ENCODE measurements around the gene APBA1.

The APBA1 gene

GRCh38 chr9:69658987-69659675 lies 13.0 kb downstream of the APBA1 start:
- DNase-seq (ENCODE audit: low read depth in 2 of 2, low spot score in 1 of 2) = no peak

GRCh38 chr9:69657269-69657668 lies 14.9 kb downstream of the APBA1 start:
- DNase-seq (ENCODE audit: low read depth in 2 of 2, low spot score in 1 of 2) = no peak

DNA sequence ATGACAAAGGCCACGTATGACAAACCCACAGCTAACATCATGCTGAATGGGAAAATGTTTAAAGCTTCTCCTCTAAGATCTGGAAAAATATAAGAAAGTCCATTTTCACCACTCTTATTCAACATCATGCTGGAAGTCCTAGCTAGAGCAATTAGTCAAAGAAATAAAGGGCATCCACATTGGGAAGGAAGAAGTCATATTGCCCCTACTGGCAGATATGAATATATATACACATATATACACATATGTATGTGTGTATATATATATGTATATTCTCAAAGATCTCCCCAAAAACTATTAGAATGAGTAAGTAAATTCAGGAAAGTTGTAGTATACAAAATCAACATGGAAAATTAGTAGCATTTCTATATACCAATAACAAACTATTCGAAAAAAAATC lies 17.1 kb downstream of the APBA1 start:
- no peak for DNase-seq (ENCODE audit: low read depth in 2 of 2, low spot score in 1 of 2)

GRCh38 chr9:69653261-69653660 lies 18.9 kb downstream of the APBA1 start:
- DNase-seq (ENCODE audit: low read depth in 2 of 2, low spot score in 1 of 2) = no peak

DNA sequence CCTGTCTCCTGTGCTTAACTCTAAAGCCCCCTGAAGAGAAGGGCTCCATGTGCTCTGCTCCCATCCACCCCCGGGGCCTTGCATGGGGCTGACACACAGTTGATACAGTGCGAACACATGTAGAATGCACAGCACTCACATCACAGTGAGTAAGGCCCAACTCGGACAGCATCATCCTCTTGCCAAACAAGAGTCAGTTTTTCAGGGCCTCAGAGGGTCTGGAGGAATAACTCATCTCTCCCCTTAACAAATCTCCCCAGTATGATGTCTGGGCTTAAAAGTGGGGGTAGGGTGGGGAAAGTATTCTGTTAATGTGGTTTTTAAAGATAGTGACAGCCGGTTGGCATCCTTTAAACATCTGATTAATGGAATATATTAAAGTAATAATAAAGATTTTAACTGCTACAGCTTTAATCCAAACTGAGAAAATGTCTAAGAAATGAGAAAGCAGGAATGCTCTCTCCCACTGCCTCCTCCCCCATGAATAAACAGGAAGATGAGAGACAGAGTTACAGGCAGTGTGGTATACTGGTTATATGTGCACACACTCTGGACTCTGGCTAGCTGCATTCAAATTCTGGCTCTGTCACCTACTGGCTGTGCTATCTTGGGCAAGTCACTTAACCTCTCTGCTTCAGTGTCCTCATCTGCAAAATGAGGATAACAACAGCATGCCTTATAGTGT lies 22.5 kb downstream of the APBA1 start:
- no peak for DNase-seq (ENCODE audit: low read depth in 2 of 2, low spot score in 1 of 2)

- no peak for DNase-seq (ENCODE audit: low read depth in 2 of 2, low spot score in 1 of 2)
Measured at GRCh38 chr9:69647804-69648203, 24.4 kb downstream of the APBA1 start.

GRCh38 chr9:69646810-69647209 lies 25.4 kb downstream of the APBA1 start:
- no peak for DNase-seq (ENCODE audit: low read depth in 2 of 2, low spot score in 1 of 2)

DNA sequence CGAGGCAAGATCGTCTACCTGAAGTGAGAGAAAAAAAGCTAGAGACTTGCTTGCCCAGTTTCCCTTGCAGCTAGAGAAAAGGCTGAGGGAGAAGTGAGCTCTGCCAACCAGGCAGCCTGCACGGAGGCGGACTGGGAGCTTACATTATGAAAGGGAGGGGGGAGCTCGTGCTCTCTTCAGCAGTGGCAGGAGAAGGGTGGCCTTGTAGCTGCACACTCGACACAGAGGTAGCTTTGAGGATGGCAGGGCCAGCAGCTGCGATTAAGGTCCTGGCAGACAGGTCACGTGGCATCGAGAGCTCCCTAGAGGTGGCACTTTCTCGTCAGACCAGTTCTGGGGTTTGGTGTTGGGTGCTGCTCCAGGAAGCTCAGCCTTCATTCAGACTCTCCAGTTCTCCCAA lies 26.7 kb downstream of the APBA1 start:
- DNase-seq (ENCODE audit: low read depth in 2 of 2, low spot score in 1 of 2) = no peak

GRCh38 chr9:69643098-69643497 lies 29.1 kb downstream of the APBA1 start:
- no peak for DNase-seq (ENCODE audit: low read depth in 2 of 2, low spot score in 1 of 2)

DNA sequence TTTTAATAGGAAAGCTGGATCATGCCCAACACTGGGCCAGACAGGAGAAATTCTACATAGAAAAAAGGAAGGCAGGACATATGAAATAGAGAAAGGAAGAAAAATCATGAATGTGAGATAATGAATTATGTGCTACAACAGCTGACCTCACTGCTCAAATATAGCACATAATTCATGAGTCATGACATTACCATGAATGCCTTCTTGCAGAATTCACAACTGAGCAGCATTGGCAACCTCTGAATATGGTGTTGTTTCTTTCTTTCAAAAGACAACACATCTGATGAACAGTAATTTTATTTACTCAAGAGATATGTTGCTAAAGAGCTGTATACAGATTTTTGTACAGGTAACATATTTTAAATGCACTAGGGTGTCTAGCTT lies 34.4 kb downstream of the APBA1 start:
- no peak for DNase-seq (ENCODE audit: low read depth in 2 of 2, low spot score in 1 of 2)

DNA sequence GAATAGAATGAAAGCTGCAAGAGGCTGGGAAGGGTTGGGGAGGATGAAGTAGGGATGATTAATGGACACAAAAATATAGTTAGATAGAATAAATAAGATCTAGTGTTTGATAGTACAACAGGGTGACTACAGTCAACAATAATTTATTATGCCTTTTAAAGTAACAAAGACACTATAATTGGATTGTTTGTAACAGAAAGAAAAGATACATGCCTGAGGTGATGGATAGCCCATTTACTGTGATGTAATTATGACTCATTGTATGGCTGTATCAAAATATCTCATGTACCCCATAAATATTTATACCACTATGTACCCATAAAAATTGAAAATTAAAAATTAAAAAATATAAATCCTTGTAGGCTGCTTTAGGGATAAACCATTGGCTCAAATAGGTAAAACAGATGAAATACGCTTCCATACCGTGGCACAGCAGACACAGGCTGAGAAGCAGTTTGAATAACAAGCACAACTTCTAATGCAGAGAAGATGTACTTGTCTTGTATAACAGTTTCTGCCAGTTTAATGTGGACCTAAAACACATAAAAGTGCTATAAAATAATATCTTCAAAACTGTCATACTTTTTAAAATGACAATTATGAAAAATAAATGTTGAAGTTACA lies 34.9 kb downstream of the APBA1 start:
- no peak for DNase-seq (ENCODE audit: low read depth in 2 of 2, low spot score in 1 of 2)

GRCh38 chr9:69633716-69634115 lies 38.5 kb downstream of the APBA1 start:
- DNase-seq (ENCODE audit: low read depth in 2 of 2, low spot score in 1 of 2) = no peak

- DNase-seq (ENCODE audit: low read depth in 2 of 2, low spot score in 1 of 2) = no peak
Measured at GRCh38 chr9:69632768-69633167, 39.4 kb downstream of the APBA1 start.

DNA sequence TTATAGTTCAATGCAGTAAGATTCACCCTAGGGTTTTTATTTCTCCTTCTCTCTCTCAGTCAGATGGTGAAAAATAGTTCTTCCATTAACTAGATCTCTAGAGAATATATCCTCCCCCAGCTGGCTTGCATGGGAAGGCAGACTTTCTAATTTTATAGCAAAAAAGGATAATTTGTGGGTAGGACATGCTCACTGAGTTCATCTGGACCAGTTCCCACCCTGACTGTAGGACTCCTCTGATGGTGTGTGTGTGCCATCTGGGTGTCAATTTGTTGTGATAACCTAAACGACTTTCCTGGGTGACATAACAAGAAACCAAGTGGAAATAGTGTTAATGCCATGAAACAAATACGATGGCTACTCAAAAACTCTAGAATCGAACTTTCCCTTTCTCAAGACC lies 44.9 kb downstream of the APBA1 start:
- no peak for DNase-seq (ENCODE audit: low read depth in 2 of 2, low spot score in 1 of 2)

DNA sequence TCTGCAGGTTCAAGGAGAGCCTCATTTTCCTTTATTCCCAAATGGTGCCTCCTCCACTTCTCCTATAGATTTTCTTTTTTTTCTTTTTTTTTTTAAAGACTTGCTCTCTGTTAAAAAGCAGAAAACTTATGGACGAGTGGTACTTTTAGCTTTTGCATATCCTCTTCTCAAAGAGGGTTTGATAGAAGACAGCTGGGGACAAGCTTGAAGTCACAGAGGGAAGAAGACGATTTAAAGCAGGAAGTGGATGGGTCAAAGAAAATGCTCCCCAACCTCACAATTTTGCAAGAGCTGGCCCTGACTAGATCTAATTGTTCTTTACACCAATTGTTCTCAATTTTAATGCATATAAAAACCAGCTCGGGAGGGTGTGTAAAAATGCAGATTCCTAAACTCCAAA lies 48.9 kb downstream of the APBA1 start:
- DNase-seq (ENCODE audit: low read depth in 2 of 2, low spot score in 1 of 2) = no peak

DNA sequence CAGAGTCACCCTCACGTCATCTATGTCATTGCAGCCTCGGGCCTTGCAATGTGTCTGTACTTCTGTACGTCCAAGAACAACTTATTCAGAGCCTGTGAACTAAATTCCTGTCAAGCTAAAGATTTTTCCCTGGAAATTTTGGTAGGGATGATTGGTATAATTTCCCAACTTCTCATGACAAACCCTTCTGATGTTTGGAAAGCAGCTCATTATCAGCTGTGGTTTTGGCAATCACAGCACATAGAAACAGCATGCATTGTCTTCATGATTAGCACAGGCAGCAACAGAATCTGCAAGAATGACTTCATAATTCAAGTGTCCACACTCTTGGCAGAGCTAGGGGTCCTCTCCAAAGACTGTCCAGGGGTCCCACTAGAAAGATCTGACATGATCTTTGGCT lies 49.5 kb downstream of the APBA1 start:
- no peak for DNase-seq (ENCODE audit: low read depth in 2 of 2, low spot score in 1 of 2)

DNA sequence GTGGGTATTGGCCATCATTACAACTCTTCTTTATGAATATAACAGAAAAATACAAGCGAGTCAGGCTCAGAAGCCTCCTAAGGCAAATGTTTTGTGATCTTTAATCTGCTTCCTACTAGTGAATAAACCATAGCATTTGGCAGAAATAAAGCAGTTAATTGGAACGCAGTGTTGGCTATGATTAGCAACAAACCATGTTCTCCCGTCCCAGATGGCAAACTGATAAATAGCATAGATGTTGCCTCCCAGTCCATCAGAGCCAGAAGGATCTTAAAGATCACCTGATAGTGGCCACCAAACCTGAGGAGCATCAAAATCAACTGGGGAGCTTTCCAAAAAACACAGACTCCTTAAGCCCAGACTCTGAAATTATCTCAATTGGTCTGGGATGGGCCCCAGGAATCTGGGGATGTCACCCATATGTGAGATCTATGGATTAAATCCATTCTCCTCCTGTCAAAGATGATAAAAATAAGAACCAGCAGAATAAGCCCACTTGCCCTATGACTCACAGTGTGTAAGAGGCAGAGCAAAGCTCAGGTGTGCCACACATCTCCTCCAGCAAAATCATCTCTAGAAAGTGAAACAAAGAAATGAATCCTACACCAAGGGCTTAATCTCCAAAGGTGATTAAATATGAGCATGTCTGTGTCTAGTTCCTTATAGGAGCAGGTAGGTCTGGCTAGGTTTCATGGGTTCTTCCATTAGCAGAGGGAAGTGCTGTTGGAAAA lies 50.3 kb downstream of the APBA1 start:
- no peak for DNase-seq (ENCODE audit: low read depth in 2 of 2, low spot score in 1 of 2)

DNA sequence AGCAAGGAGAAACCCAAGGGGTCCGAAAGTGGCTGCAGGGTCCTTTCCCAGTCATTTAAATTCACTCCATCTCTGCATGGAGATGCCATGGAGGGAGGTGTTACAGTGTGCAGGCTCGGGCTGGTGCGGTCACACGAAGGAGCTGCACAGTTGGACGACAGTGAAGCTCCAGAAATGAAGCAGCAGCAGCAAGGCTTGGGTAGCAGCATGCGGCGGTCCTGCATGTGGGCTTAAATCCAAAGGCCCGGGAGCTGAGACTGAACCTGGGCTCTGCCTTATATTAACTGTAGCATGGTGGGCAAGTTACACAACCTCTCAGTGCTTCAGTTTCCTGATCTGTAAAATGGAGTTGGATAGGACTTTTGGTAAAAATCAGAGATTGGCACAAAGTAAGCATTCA lies 51.4 kb downstream of the APBA1 start:
- DNase-seq (ENCODE audit: low read depth in 2 of 2, low spot score in 1 of 2) = no peak

- DNase-seq (ENCODE audit: low read depth in 2 of 2, low spot score in 1 of 2) = no peak
Measured at GRCh38 chr9:69619233-69619632, 52.9 kb downstream of the APBA1 start.

GRCh38 chr9:69617006-69617405 lies 55.2 kb downstream of the APBA1 start:
- DNase-seq (ENCODE audit: low read depth in 2 of 2, low spot score in 1 of 2) = no peak

- DNase-seq (ENCODE audit: low read depth in 2 of 2, low spot score in 1 of 2) = no peak
Measured at GRCh38 chr9:69615880-69616279, 56.3 kb downstream of the APBA1 start.

- no peak for DNase-seq (ENCODE audit: low read depth in 2 of 2, low spot score in 1 of 2)
Measured at GRCh38 chr9:69611221-69611620, 61.0 kb downstream of the APBA1 start.
